Spinal cord (tissue), 10 donors: ENCODE results near the gene SLC25A42. TPM values are rescaled to one million over a fixed set of nuclear protein-coding genes. Genes with fewer than 3 reads are reported as not detected.
"Not testable (repeated sequence)": the region's sequence is repeated elsewhere in the genome, so short reads cannot be mapped to it uniquely, and the experiment has no call there.

Experiments
- DNase-seq, 6 donors: peaks; one replicate each; pipeline versions ENCODE4 v3.0.0 to v3.0.0-alpha.2; 2013 to 2015; ENCODE audit warnings: low spot score in 6 of 6, low read depth in 4 of 6
- H3K27ac ChIP-seq: one replicate; pipeline ENCODE4 v1.5.1; 2013; ENCODE audit warnings: low read depth, low read length, control low read depth
- H3K27me3 ChIP-seq: one replicate; pipeline ENCODE4 v1.6.1; 2013; ENCODE audit warnings: low read length; ENCODE audit not compliant: control insufficient read depth, insufficient read depth
- H3K36me3 ChIP-seq: one replicate; pipeline ENCODE4 v1.6.1; 2013; ENCODE audit warnings: low read length; ENCODE audit not compliant: control insufficient read depth, insufficient read depth
- H3K4me1 ChIP-seq: one replicate; pipeline ENCODE4 v1.6.1; 2013; ENCODE audit warnings: low read length; ENCODE audit not compliant: control insufficient read depth, insufficient read depth
- H3K4me3 ChIP-seq: one replicate; pipeline ENCODE4 v1.5.1; 2013; ENCODE audit warnings: low read depth, low read length, control low read depth
- H3K9me3 ChIP-seq: one replicate; pipeline ENCODE4 v1.6.1; 2013; ENCODE audit warnings: low read length; ENCODE audit not compliant: control insufficient read depth, insufficient read depth
- WGBS: methylation state at CpG from one replicate; pipeline ENCODE4 v1.1.5; 2013; ENCODE audit warnings: missing lambda C conversion rate; ENCODE audit not compliant: insufficient coverage; 5-methylcytosine and 5-hydroxymethylcytosine counted together
- polyA plus RNA-seq, 2 donors: library from polyadenylated mRNA; unstranded; fragments of 120-200 nt; gene quantifications; one replicate each; pipeline ENCODE4 v1.2.1, GENCODE V29; 2013; ENCODE audit not compliant: insufficient read length in 2 of 2
- total RNA-seq, 2 donors: library from RNA; depleted of rRNA in 1 of 2; stranded (reverse); fragments of 120-200 nt in 1 of 2; fragments of >200 nt in 1 of 2; gene quantifications; one replicate each; pipeline versions ENCODE4 v1.2.3 to v1.2.4, GENCODE V29; 2013 to 2014
- donor health status: healthy.

Gene SLC25A42
- total and polyA plus RNA-seq, 4 donors: 7.6 to 25.0 (median 14.8) TPM

DNA sequence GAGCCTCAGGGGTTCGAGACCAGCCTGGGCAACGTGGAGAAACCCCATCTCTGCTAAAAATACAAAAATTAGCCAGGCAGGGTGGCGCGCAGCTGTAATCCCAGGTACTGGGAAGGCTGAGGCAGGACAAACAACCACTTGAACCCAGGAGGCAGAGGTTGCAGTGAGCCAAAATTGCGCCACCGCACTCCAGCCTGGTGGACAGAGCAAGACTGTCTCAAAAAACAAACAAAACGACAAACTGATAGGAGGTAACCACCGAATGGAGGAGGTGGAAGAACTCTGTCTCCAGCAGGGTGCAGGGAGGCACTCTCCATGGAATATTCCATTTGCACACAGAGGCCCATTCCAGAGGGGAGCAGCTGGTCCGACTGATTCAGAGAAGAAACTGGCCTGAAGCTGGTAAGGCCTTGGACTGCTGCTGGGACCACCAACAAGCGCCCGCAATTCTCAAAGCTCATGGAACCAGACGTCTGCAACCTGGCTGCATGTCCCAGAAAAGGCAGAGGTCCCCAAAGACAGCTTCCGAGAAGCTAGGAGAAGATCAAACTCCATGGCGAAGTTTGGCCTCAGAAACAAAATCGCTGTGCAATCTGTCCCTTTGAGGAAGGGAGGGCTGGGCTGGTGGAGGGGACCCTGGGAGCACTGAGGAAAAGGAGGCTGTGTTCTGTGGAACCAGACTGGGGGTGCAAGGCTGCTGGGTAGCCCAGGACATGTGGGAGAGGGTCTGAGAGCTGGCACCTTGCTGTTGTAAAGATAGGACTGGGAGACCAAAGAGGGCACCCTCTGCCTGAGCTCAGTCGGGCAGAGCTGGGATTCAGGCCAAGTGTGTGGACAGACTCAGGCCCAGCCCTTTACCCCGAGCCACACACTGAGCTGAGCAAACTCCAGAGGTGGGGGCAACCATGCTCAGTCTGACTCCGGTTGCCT, 35.2 kb downstream of the SLC25A42 start:
- 82% methylated on average over 18 of the region's 18 CpGs for WGBS
- H3K27me3 ChIP-seq: no peaks in the 10 kb centered on the region
- H3K4me1 ChIP-seq: no peaks in the 10 kb centered on the region
- H3K4me3 ChIP-seq: no peak overlapping the region
- no peaks in the 10 kb centered on the region for H3K9me3 ChIP-seq
- H3K36me3 ChIP-seq: peaks cover 71% of the 10 kb centered on the region
- H3K27ac ChIP-seq: no peak overlapping the region
- no peak for DNase-seq

- Histone ChIP-seq H3K27ac (no peak overlapping the region), H3K4me3 (no peak overlapping the region), H3K4me1 (peaks cover 20% of the 10 kb centered on the region), H3K27me3 (no peaks in the 10 kb centered on the region), H3K9me3 (no peaks in the 10 kb centered on the region), H3K36me3 (peaks cover 73% of the 10 kb centered on the region)
- no peak for DNase-seq
- 83% methylated on average over 6 of the region's 8 CpGs for whole genome bisulfite sequencing
These were observed 37.7 kb downstream of the SLC25A42 start for GRCh38 chr19:19101540-19101939.

- Histone ChIP-seq H3K36me3 (peaks cover 74% of the 10 kb centered on the region), H3K4me1 (peaks cover 20% of the 10 kb centered on the region)
- not testable (repeated sequence) for H3K4me3 ChIP-seq, H3K27me3 ChIP-seq, H3K27ac ChIP-seq, H3K9me3 ChIP-seq, DNase-seq
- WGBS: 100% methylated on average over 2 of the region's 10 CpGs
These were observed 38.8 kb downstream of the SLC25A42 start for GRCh38 chr19:19102566-19102965.

GRCh38 chr19:19103167-19103566, 39.4 kb downstream of the SLC25A42 start:
- no peaks in the 10 kb centered on the region for H3K27me3 ChIP-seq

GRCh38 chr19:19105365-19106055, 41.7 kb downstream of the SLC25A42 start:
- peaks cover 26% of the 10 kb centered on the region for H3K4me1 ChIP-seq
- H3K27me3 ChIP-seq: no peaks in the 10 kb centered on the region
- H3K9me3 ChIP-seq: no peaks in the 10 kb centered on the region
- peak in 5 of 6 donors; percentile 44 to 90 (median 59) for DNase-seq
- H3K4me3 ChIP-seq: peak overlapping the region; percentile 38
- H3K36me3 ChIP-seq: peaks cover 56% of the 10 kb centered on the region
- WGBS: 11% methylated on average over 31 of the region's 36 CpGs
- H3K27ac ChIP-seq: no peak overlapping the region

More at GRCh38 chr19:19103167-19103566, 39.4 kb downstream of the SLC25A42 start:
- WGBS: 98% methylated on average over 11 of the region's 11 CpGs
- no peak for DNase-seq
- Histone ChIP-seq H3K9me3 (no peaks in the 10 kb centered on the region), H3K27ac (no peak overlapping the region), H3K4me1 (peaks cover 20% of the 10 kb centered on the region), H3K36me3 (peaks cover 74% of the 10 kb centered on the region), H3K4me3 (no peak overlapping the region)

- Histone ChIP-seq H3K9me3 (no peaks in the 10 kb centered on the region), H3K27ac (no peak overlapping the region), H3K27me3 (no peaks in the 10 kb centered on the region), H3K4me1 (peaks cover 32% of the 10 kb centered on the region), H3K36me3 (peaks cover 55% of the 10 kb centered on the region), H3K4me3 (peak overlapping the region; percentile 38)
- DNase-seq: no peak
- 18% methylated on average over 25 of the region's 25 CpGs for WGBS
These were observed 42.3 kb downstream of the SLC25A42 start for GRCh38 chr19:19106056-19106551.

GRCh38 chr19:19106938-19107337, 43.1 kb downstream of the SLC25A42 start:
- Histone ChIP-seq H3K36me3 (peaks cover 51% of the 10 kb centered on the region), H3K4me1 (peaks cover 38% of the 10 kb centered on the region)
- H3K4me3 ChIP-seq, H3K9me3 ChIP-seq, H3K27ac ChIP-seq, DNase-seq, H3K27me3 ChIP-seq: not testable (repeated sequence)
- 100% methylated on average over 5 of the region's 7 CpGs for WGBS

- peaks cover 50% of the 10 kb centered on the region for H3K36me3 ChIP-seq
- H3K4me1 ChIP-seq: peaks cover 44% of the 10 kb centered on the region
- DNase-seq: no peak
- no peaks in the 10 kb centered on the region for H3K27me3 ChIP-seq
- no peaks in the 10 kb centered on the region for H3K9me3 ChIP-seq
- H3K4me3 ChIP-seq: no peak overlapping the region
- 84% methylated on average over 8 of the region's 11 CpGs for WGBS
- H3K27ac ChIP-seq: no peak overlapping the region
These were observed 43.9 kb downstream of the SLC25A42 start for GRCh38 chr19:19107654-19108053.

DNA sequence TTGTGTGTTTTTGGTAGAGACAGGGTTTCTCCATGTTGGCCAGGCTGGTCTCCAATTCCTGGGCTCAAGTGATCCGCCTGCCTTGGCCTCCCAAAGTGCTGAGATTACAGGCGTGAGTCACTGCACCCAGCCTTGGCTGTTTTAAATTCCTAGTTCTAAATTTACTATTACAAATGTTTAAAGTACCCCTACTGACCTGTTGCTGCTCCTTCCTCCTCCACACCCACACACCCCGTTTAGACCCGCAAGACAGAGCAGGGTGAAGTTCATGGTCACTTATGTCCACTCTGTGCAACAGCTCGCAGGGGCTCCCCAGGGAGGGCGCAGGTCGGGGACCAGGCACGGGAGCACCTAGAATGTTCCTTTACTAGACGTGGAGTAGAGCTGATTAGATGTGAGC, 45.8 kb downstream of the SLC25A42 start:
- DNase-seq: no peak
- 90% methylated on average over 8 of the region's 9 CpGs for WGBS
- Histone ChIP-seq H3K36me3 (peaks cover 37% of the 10 kb centered on the region), H3K27me3 (no peaks in the 10 kb centered on the region), H3K9me3 (no peaks in the 10 kb centered on the region), H3K4me3 (no peak overlapping the region), H3K27ac (no peak overlapping the region), H3K4me1 (peaks cover 55% of the 10 kb centered on the region)
